ENCODE data around the gene PPP1R14D. TPM values are rescaled to one million over a fixed set of nuclear protein-coding genes. Genes with fewer than 3 reads are reported as not detected.
A peak's percentile ranks its signal among the peaks of the same experiment; 100 is the strongest.

PPP1R14D gene
- total RNA-seq, 1 experiment from 2014 or later: 0.33 TPM

GRCh38 chr15:40770147-40770721 lies 58.3 kb downstream of the PPP1R14D start:
- Histone ChIP-seq H3K27me3 (ENCODE audit: low read length) (no peaks in the 10 kb centered on the region), H3K27ac (ENCODE audit: low read length) (peak overlapping the region; percentile 77), H3K9ac (ENCODE audit: low read length) (peak overlapping the region; percentile 18), H3K79me2 (ENCODE audit: low read length) (no peaks in the 10 kb centered on the region), H3K36me3 (ENCODE audit: low read depth, low read length) (peaks cover 9% of the 10 kb centered on the region; the same call in 1 of the 2 replicates), H3K4me1 (ENCODE audit: insufficient read depth, low read length) (peaks cover 39% of the 10 kb centered on the region), H3K9me2 (replicated peaks; ENCODE audit: low read length) (no peaks in the 10 kb centered on the region), H3K4me2 (ENCODE audit: low read length) (peak overlapping the region; percentile 73), H3K9me3 (ENCODE audit: low read length) (no peaks in the 10 kb centered on the region), H3K4me3 (ENCODE audit: low read length) (peak overlapping the region; percentile 33; the same call in 1 of the 2 replicates), H4K20me1 (ENCODE audit: low read length) (no peaks in the 10 kb centered on the region), H2AFZ (ENCODE audit: low read length) (peak overlapping the region; percentile 53; the same call in 1 of the 2 replicates), H3F3A (ENCODE audit: low read length, unreplicated experiment) (no peaks in the 10 kb centered on the region)
- BruUV-seq (replicated peaks): TSS peak; percentile 27
- no peak for DNase-seq
- TF ChIP-seq EZH2 (IDR thresholded peaks at IDR 0.05; ENCODE audit: low read length, unreplicated experiment) (no peak), EZH2phosphoT487 (IDR thresholded peaks at IDR 0.05; ENCODE audit: borderline replicate concordance, low read length) (no peak)
- TF ChIP-seq, protein P1, sequence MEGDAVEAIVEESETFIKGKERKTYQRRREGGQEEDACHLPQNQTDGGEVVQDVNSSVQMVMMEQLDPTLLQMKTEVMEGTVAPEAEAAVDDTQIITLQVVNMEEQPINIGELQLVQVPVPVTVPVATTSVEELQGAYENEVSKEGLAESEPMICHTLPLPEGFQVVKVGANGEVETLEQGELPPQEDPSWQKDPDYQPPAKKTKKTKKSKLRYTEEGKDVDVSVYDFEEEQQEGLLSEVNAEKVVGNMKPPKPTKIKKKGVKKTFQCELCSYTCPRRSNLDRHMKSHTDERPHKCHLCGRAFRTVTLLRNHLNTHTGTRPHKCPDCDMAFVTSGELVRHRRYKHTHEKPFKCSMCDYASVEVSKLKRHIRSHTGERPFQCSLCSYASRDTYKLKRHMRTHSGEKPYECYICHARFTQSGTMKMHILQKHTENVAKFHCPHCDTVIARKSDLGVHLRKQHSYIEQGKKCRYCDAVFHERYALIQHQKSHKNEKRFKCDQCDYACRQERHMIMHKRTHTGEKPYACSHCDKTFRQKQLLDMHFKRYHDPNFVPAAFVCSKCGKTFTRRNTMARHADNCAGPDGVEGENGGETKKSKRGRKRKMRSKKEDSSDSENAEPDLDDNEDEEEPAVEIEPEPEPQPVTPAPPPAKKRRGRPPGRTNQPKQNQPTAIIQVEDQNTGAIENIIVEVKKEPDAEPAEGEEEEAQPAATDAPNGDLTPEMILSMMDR (conservative IDR thresholded peaks at IDR 0.05; ENCODE audit: low read depth, low read length): no peak
- ATAC-seq: no peak; the same call in none of the 2 replicates
- POLR2A ChIA-PET (ENCODE audit: unreplicated experiment): no interaction called here
- intact Hi-C loops (cut with micrococcal nuclease): no loop called here
- CTCF ChIA-PET: interaction anchor here (0.6 to 1.4 kb wide), 2 partner anchors 20 to 23 kb away, joined by 3 to 9 read pairs; no protein-coding TSS in a partner anchor

GRCh38 chr15:40769274-40770146 lies 59.0 kb downstream of the PPP1R14D start, which contains the start of gene C15orf62:
TSS of gene C15orf62 (plus strand) at chr15:40769980. CDS start at chr15:40770496, 516 bp downstream.
- peaks cover 46% of the 10 kb centered on the region for H3K4me1 ChIP-seq (ENCODE audit: insufficient read depth, low read length)
- no peaks in the 10 kb centered on the region for H4K20me1 ChIP-seq (ENCODE audit: low read length)
- intact Hi-C loops (cut with micrococcal nuclease): no loop called here
- ChIA-PET CTCF (interaction anchor here (1.4 kb wide), 1 partner anchor 22 kb away, joined by 9 read pairs; no protein-coding TSS in a partner anchor), POLR2A (ENCODE audit: unreplicated experiment) (interaction anchor here (0.6 to 0.7 kb wide), 2 partner anchors 63 to 124 kb away, joined by 3 to 4 read pairs; no protein-coding TSS in a partner anchor)
- H3F3A ChIP-seq (ENCODE audit: low read length, unreplicated experiment): no peaks in the 10 kb centered on the region
- peak within 1 kb of the TSS; percentile 33; the same call in 1 of the 2 replicates for H3K4me3 ChIP-seq (ENCODE audit: low read length)
- no TSS peak for BruUV-seq (replicated peaks)
- ATAC-seq (peak; percentile 77), DNase-seq (peak; percentile 84)
- peaks cover 5% of the 10 kb centered on the region; the same call in 1 of the 2 replicates for H3K36me3 ChIP-seq (ENCODE audit: low read depth, low read length)
- H2AFZ ChIP-seq (ENCODE audit: low read length): peak within 1 kb of the TSS; percentile 53
- no peaks in the 10 kb centered on the region for H3K79me2 ChIP-seq (ENCODE audit: low read length)
- no peaks in the 10 kb centered on the region for H3K9me3 ChIP-seq (ENCODE audit: low read length)
- no peaks in the 10 kb centered on the region for H3K9me2 ChIP-seq (replicated peaks; ENCODE audit: low read length)
- peak within 1 kb of the TSS; percentile 34 for H3K9ac ChIP-seq (ENCODE audit: low read length)
- peak within 1 kb of the TSS; percentile 77 for H3K27ac ChIP-seq (ENCODE audit: low read length)
- TF ChIP-seq EZH2 (IDR thresholded peaks at IDR 0.05; ENCODE audit: low read length, unreplicated experiment) (no peak), EZH2phosphoT487 (IDR thresholded peaks at IDR 0.05; ENCODE audit: borderline replicate concordance, low read length) (no peak)
- TF ChIP-seq, protein P1 (conservative IDR thresholded peaks at IDR 0.05; ENCODE audit: low read depth, low read length): no peak
- no peaks in the 10 kb centered on the region for H3K27me3 ChIP-seq (ENCODE audit: low read length)
- peak within 1 kb of the TSS; percentile 73 for H3K4me2 ChIP-seq (ENCODE audit: low read length)
